Mesenteric fat pad (tissue), 1 donor: ENCODE results near the gene GH1. TPM values are rescaled to one million over a fixed set of nuclear protein-coding genes. Genes with fewer than 3 reads are reported as not detected.

Source experiments
- DNase-seq: peaks from one replicate; pipeline ENCODE4 v3.0.0-alpha.2; 2020; ENCODE audit warnings: low spot score
- total RNA-seq: library from RNA; stranded (reverse); fragmentation: NEBNext Ultra II Directional; extraction: Animal tissue kit (Norgen Biotek cat#: 25700); gene quantifications from one replicate; pipeline ENCODE4 v1.2.1, GENCODE V29; 2021
- donor health status: DM: yes; HTN: yes; CAD: no.

The GH1 gene
- total RNA-seq, 1 donor from 2014 or later, result not detected

DNA sequence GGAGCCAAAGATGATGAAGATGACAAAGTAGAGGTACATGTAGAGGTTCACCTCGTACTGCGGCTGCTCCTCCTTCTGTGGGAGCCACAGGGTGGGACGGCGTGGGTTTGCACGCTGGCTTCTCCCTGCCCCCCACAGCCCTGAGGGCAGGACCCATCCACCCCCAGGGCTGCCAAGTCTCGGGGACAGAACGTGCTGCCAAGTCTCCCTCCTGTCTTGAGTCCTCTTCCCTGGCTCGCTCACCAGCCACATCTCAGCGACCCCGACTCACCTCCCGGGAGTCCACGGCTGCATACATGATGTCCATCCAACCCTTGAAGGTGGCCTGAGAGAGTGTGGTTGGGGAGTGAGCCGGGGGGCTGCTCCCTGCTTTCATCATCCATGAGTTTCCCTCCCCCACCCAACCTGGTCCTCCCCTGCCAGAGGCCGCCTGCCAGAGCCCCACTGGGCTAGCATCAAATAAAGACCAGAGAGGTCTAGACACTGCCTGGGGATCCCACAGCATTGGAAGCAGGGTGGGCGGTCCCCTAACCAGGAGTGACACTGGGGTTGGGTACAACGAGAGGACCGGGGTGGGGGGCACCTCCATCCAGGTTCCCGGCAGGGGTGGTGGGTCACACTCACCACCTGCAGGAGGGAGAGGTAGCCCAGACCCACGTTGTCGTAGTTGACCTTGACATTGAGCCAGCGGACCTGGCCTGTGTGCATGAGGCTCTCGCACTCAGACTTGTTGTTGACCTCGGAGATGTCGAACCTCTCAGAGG, 26.3 kb upstream of the GH1 start:
- no peak for DNase-seq

GRCh38 chr17:63943745-63944144, 25.1 kb upstream of the GH1 start:
- no peak for DNase-seq

GRCh38 chr17:63942309-63942985, 23.8 kb upstream of the GH1 start:
- no peak for DNase-seq

DNA sequence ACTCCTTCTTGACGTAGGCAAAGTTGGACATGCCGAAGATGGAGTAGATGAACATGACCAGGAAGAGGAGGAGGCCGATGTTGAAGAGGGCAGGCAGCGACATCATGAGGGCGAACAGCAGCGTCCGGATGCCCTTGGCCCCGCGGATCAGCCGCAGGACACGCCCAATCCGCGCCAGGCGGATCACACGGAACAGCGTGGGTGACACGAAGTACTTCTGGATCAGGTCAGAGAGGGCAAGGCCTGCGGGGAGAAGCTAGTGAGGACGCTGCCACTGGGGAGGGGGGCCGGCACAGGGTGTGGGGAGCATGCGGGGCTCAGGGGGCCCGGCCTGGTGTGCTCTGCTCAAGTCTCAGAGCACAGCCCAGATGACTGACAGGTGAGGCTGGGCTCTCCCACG, 23.1 kb upstream of the GH1 start:
- DNase-seq, result no peak

GRCh38 chr17:63941162-63941561, 22.5 kb upstream of the GH1 start:
- no peak for DNase-seq

DNA sequence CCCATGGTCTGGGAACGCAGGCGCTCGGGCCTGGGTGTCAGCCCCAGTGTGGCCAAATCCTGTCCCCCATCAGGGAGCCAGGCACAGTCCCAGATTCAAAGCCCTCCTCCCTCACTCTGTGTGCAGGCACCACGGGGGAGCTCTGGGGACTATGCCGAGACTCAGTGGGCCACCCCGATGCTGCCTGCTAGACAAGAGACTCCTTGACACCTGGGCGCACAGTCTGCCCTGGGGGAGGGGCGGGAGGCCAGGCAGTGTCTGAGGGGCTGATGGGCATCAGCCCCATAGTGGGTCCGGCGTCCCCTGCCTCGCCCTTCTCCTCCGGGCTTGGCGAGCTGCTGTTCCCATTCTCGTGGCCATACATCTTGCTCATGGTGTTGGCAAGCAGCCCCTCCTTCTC, 21.9 kb upstream of the GH1 start:
- no peak for DNase-seq

DNA sequence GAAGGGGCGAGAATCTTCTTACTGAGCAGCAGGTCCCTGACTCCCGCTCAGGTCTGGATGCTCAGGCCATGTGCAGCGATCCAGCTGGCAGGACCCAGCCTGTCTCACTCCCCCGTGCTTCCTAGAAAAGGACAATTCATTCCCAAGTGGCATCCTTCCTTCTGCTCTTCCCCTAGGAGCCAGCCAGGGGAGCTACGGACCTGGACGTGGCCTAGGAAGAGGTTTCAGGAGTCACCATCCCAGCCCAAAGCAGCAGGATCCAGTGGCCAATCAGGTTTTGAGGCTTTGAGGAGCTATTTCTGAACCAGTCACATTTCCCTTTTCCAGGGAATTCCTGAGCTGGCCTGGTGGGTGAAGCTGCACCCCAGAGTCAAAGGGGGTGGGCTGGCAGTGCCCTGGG, 21.2 kb upstream of the GH1 start:
- DNase-seq, result no peak

DNA sequence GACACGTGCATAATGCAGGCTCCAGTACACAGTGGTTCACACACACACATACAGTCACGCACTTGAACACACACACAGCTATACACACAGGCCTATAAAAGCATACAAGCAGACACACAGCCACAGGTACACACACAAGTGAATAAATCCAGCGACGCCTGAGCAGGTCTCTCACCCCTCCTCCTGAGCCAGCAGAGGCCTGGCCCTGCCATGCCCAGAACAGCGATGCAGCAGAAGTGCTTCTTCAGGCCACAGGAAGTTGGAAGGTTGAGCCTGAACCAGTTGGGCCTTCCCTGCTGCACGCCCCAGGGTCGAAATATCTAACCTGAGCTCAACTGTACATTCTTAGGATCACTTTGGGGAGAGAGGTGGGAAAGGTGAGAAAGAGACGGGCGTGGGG, 20.8 kb upstream of the GH1 start:
- no peak for DNase-seq

- DNase-seq, result no peak
Measured at GRCh38 chr17:63937920-63938319, 19.3 kb upstream of the GH1 start.

DNA sequence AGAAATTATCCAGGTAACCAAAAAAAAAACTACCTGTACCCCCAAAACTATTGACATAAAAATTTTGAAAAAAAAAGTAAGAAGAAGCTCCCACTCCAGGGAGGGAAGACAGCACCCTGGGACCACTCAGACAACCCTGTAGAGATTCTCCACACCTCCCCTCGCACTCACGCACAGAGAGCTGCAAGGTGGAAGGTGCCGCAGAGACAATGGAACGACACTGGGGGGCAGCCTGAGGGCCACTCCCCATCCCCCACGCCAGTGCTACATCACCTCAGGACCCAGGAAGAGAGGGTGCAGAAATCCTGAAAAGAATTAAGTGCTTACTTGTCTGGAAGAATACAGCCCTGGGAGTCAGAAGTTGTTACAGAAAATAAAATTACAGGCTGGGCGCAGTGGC, 18.7 kb upstream of the GH1 start:
- no peak for DNase-seq

DNA sequence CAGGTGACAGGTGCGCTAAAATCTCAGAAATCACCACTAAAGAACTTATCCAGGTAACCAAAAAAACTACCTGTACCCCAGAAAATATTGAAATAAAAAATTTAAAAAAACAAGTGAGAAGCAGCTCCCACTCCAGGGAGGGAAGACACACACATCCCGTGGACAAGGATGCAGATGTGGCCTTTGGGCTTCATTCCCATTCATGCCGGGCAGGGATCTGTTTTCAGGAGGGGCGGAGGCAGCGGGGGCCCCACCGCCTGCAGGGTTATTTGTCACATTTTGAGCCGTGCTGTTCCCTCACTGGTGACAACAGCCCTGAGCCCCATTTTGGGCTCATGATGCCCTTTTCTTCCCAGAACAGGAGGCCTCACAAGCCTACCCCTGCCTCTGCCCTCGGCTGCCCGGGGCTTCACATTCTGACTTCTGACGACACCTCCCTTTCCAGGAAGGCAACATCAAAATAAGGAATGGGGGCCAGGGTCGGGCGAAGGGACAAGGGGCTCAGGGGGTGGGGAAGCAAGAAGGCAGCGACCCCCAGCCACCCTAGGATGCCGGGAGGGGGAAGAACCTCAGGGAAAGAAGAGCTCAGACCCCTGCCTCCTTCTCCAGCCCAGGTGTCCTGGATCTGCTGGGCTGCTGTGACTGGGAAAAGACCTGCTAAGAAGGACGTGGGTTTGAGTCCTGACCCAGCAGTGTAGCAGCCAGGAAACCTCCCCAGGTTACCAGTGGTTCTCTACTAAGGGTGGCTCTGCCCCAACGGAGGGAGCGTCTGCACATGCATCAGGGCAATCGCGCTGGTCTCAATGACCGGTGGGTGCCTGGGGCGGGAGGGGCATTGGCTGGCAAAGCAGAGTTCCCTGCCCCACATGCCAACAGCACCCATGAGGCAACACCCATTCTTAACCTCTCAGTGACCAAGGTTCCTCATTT, 15.8 kb upstream of the GH1 start:
- DNase-seq, result no peak

DNA sequence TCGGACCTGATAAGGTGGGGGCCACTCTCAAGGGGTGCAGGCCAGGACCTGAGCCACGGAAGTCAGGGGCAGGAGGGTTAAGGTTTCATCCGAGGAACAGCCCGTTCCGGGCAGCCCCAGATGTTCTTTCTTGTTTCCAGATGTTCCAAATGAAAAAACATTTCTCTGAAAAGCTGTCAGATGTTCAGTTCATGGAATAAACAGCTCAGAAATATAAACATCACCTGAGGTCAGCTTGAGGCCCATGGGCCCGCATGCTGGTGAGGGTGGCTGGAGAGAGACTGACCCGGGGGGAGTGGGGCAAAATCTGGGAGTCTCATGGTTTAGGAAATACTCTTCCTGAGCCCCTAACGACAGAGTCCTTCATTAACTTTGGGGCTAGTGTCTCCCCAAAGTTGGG, 15.0 kb upstream of the GH1 start:
- DNase-seq, result no peak

DNA sequence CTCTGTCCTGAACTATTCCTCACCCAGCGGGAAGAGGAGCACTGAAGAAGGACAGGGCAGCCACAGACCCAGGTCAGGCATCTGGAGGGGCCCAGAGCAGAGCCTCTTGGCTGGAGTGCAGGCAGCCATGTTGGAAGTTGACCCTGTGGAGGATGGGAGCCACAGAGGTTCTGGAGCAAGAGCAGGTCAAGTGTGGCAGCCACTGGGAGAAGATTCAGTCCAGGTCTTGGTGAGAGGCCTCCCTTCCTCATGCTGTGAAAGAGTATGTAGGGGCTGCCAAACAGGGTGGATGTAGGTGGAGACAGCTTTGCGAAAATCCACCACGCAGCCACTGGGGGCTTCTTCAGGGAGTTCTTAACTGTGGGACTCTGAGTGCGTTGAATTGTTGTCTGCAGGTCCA, 14.1 kb upstream of the GH1 start:
- DNase-seq, result no peak

GRCh38 chr17:63931981-63932561, 13.4 kb upstream of the GH1 start, which contains the start of gene CD79B:
Gene CD79B (minus strand): TSS chr17:63932331. CDS start chr17:63932261, 70 bp downstream.
- no peak for DNase-seq

- DNase-seq, result no peak
Measured at GRCh38 chr17:63930951-63931575, 12.4 kb upstream of the GH1 start.

DNA sequence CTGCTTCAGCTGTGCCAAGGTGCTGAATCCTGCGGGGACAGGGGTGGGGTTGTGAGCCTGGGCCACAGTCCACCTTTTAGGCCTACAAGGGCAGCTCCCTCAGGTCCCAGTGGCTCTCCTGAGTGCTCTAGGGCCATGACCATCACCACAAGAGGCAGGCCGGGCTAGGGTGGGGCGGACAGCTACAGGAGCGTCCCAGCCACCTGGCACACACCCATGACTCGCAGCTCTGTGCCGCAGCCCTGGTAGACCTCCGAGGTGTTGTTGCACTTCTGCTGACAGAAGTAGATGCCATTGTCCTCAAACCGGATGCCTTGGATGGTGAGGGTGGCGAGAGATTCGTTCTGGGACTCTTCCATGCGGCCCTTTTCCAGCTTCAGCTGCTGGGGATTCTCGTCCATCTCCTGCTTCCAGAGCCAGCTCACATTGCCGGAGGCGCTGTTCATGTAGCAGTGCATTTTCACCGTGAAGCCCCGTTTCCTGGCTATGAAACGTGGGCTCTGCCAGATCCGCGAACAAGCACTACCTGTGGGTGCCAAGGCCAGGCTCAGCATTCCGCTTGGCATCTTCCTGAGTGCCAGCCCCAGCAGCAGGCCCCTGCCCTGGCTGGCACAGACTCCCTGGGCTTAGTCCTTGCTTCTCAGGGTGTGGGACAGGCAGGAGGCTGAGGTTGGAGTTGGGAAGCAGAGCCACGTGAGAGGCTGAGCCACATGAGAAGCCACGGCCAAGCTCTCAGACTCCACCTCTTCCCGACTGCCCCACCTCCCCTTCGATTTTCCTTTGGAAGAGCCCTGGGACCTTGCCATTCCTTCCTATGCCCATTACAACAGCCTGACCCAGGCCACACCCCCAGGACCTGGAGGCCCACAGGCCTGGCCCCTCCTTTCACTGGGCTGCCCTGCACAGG, 11.5 kb upstream of the GH1 start:
- DNase-seq, result no peak

- no peak for DNase-seq
Measured at GRCh38 chr17:63928966-63929695, 10.5 kb upstream of the GH1 start.

GRCh38 chr17:63928172-63928666, 9.6 kb upstream of the GH1 start:
- DNase-seq, result no peak
